ENCODE results near the gene CSRP1.
A peak's percentile ranks its signal among the peaks of the same experiment; 100 is the strongest.
"Not testable (repeated sequence)": the region's sequence is repeated elsewhere in the genome, so short reads cannot be mapped to it uniquely, and the experiment has no call there.

Gene CSRP1

GRCh38 chr1:201506557-201507359 lies at the start of gene CSRP1:
Gene CSRP1 (minus strand): TSS chr1:201507123. CDS start chr1:201496303, 10,820 bp downstream.
- DNase-seq (ENCODE audit: low read depth) = peak; percentile 65

GRCh38 chr1:201555593-201555945 lies 48.6 kb upstream of the CSRP1 start:
- DNase-seq (ENCODE audit: low read depth) = no peak

- DNase-seq (ENCODE audit: low read depth) = no peak
Measured at GRCh38 chr1:201554789-201555592, 48.1 kb upstream of the CSRP1 start.

GRCh38 chr1:201554190-201554600 lies 47.3 kb upstream of the CSRP1 start:
- no peak for DNase-seq (ENCODE audit: low read depth)

- DNase-seq (ENCODE audit: low read depth) = no peak
Measured at GRCh38 chr1:201553496-201554189, 46.7 kb upstream of the CSRP1 start.

- DNase-seq (ENCODE audit: low read depth) = no peak
Measured at GRCh38 chr1:201552941-201553351, 46.0 kb upstream of the CSRP1 start.

- DNase-seq (ENCODE audit: low read depth) = peak; percentile 82
Measured at GRCh38 chr1:201551877-201552731, 45.2 kb upstream of the CSRP1 start.

GRCh38 chr1:201551096-201551495 lies 44.2 kb upstream of the CSRP1 start:
- DNase-seq (ENCODE audit: low read depth) = no peak

GRCh38 chr1:201549522-201549921 lies 42.6 kb upstream of the CSRP1 start:
- DNase-seq (ENCODE audit: low read depth) = not testable (repeated sequence)

GRCh38 chr1:201545851-201546492 lies 39.0 kb upstream of the CSRP1 start:
- no peak for DNase-seq (ENCODE audit: low read depth)

- DNase-seq (ENCODE audit: low read depth) = no peak
Measured at GRCh38 chr1:201544710-201545109, 37.8 kb upstream of the CSRP1 start.

GRCh38 chr1:201543871-201544642 lies 37.1 kb upstream of the CSRP1 start:
- no peak for DNase-seq (ENCODE audit: low read depth)

- no peak for DNase-seq (ENCODE audit: low read depth)
Measured at GRCh38 chr1:201542309-201543035, 35.5 kb upstream of the CSRP1 start.

GRCh38 chr1:201540846-201541735 lies 34.2 kb upstream of the CSRP1 start:
- no peak for DNase-seq (ENCODE audit: low read depth)

- DNase-seq (ENCODE audit: low read depth) = no peak
Measured at GRCh38 chr1:201539561-201540431, 32.9 kb upstream of the CSRP1 start.

- no peak for DNase-seq (ENCODE audit: low read depth)
Measured at GRCh38 chr1:201538612-201539551, 32.0 kb upstream of the CSRP1 start, which contains the start of gene NAV1. Gene NAV1 (plus strand): TSS chr1:201539127. CDS start chr1:201622885, 83,758 bp downstream.

All from GM04504 (cell line).